ENCODE measurements around the gene SEMA3G.

Gene SEMA3G

DNA sequence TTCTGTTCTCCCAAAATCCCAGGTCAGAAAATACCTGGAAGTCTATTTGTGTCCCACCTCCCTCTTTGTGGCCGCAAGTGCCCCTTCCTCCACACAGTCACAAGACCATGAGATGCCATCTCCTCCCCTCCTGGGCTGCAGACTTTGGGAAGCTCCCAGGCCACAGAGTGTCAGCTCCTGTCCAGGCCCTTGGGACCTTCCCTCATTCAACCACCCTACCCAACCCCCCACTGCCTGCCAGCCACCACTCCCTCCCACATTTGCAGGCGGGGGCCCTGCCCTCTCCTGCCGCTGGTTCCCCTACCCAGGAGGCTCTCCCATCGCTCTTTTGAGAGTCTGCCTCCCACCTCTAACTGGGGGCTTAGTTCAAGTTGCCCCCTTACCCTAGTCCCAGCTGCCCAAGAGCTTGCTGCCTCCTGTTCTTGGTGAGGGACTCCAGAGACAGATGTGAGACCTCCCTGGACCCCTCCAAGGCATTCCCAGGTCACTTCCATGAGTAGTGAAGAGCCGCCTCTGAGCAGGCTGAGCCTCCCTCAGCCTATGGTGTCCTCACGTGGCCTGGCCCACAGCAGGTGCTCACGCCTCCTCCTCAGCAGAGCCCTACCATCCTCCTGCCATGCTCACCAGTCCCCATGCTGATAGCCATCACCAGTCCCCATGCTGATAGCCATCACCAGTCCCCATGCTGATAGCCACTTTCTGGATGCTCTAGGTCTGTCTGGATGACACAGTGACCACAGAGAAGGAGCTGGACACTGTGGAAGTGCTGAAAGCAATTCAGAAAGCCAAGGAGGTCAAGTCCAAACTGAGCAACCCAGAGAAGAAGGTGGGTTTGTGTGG, 34.4 kb upstream of the SEMA3G start:
- DNase-seq = no peak

DNA sequence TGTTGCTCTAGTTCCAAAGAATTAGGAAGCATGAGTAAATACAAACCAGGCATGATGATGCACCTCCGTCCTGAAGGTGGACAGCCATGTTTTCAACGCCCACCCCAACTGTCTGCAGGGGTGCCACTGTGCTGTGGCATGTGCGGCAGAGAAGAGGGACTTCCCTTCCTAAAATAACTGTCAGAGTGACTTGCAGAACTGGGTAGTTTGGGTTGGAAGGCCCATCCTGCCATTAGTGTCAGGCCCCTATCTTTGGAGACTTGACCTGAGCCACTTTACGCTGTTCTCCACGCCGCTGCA, 32.8 kb upstream of the SEMA3G start:
- no peak for DNase-seq

DNA sequence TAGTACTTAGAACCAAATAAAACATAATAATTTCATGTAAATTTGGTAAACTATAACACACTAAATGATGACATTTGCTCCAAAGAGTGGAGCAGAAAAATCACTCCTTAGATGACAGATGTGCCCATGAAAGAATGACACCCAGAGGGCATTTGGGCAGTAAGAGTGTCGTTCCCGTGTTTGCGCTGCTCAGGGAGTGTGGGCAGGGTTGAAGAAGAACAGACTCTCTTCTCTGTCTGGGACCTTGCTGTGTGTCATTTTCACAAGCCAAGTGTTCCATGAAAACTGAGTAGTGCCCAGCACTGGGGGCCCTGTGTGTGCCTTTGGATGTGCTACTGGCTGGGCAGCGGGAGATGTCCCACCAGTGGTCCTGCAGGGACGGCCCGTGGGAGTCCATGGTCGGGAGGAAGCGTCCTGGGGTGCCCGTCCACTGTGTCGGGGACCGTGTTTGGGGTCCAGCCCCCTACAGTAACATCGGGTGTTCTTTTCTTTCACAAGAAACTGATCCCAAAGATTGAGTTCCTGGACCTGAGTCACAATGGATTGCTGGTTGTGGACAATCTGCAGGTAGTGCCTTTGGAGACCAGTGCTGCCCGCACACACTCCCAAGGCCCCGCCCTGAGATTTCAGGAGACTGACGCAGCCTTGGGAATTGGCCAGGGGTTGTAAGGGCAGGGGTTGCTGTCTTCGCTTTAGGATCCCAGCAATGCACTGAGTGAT, 32.3 kb upstream of the SEMA3G start:
- no peak for DNase-seq

DNA sequence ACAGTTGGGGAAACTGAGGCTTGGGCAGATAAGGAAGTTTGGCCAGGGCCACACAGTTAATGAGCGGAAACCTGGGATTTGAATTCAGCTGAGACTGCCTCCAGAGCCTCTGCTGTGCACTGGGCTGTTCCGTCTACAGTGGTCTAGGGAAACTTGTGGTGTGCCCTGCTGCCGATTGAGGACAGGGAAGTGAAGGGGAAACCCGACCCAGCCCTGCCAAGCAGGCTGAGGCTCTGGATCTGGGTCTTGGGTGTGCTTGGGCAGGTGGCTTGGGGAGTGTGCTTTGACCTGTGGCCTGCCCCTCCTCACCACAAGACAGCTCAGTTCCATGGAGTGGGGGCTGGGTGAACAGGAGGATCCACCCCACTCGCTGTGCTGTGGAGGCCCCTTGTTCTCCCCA, 28.1 kb upstream of the SEMA3G start:
- DNase-seq = no peak

DNA sequence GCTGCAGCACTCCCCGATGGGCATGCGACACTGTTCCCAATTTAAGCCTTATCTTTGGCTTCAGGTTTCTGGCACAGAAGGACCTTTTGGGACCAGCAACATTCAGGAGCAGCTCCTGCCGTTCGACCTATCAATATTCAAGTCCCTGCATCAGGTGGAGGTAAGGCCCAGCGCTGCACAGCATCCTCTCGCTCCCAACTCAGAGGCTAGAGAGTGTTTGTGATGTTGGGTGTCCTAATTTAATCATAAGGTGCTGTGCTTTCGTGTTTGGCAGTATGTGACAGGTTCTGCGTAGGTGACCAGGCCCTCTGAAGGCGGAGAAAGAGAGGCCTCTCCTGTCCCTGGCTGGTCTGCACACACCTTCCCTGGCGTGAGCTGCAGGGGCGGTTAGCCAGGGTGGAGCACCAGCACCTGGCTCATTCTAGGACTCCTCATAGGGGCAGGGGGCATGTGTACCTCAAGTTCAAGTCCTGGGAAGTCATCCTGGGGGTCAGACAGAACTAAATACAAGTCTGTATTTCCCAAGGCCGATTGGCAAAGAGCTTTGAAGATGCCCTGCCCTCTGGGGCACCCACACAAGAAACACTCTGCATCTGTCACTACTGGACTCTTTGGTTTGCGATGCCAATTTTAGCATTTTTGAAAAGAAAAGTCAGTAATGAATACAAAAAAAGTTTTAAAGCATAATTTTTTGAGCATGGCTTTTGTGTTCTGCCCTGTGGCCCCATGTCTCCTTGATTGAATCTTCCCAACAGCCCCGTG, 27.5 kb upstream of the SEMA3G start:
- DNase-seq = no peak

DNA sequence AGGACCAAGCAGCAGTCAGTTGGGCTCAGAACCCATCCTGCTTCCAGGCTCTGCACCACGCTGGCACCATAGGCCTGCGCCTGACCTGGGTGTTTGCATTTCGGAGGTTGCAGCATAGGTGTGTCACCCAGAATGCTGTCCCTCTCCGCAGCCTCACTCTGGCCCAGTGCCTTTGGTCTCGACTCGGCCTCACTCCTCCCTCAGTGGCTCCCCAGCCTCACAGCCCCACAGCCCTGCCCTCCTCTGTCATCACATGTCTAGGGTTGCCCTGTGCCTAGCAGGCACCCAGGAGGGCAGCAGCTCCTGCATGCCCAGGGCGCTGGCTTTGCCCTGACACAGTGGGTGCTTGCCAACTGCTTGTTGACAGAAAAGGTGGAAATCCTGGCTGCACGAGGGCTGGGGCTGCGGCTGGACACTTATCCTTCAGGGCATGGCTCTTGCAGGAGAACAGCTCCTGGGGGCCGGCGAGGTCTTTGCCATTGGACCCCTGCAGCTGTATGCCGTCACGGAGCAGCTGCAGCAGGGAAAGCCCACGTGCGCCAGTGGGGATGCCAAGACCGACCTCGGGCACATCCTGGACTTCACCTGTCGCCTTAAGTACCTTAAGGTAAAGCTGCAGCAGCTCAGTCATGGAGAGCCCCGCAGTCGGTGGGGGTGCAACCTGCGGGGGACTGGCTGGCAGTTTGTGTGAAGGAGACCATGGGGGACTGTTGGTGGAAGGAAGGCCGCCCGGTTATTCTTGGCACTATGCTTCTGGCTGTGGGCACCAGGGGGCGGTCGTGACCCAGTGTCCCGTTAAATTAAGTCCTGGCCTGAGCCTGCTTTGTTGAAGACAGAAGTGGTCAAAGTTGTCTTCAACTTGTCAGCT, 26.7 kb upstream of the SEMA3G start:
- no peak for DNase-seq

DNA sequence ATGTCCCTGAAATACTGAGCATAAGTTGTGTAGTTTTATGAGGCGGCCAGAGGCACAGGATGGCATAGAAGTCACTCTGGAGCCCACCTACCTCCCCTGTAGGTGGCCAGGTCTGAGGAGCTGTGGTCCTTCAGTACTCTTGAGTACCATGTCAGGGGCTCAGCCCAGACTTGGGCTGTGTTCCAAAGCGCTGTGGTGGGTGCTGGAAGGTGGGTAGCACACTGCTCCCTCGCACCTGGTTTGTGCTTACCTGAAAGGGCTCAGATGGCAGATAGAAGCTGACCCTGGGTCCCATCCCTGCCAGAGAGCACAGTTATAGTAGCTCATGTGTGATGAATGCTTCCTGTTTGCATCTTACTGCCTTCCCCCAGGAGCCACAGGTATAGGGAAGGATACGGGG, 26.0 kb upstream of the SEMA3G start:
- DNase-seq = no peak

DNA sequence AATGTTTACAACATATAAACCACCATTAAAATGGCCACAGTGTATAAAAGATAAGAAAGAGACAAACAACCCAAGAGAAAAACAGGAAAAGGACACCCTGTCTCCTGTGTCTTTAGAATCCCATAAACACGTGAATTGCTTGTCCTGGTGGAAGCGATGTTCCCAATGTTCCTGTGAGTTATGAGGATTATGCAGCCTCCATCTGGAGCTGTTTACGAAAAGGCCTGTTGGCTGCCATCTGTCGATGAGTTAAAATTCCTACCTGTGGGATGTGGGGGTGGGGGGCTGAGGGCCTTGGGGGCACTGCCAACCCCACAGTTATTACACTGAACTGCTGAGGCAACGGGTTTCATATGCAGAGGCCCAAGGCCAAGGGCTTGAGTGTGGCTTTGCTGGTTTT, 24.1 kb upstream of the SEMA3G start:
- DNase-seq = no peak

DNA sequence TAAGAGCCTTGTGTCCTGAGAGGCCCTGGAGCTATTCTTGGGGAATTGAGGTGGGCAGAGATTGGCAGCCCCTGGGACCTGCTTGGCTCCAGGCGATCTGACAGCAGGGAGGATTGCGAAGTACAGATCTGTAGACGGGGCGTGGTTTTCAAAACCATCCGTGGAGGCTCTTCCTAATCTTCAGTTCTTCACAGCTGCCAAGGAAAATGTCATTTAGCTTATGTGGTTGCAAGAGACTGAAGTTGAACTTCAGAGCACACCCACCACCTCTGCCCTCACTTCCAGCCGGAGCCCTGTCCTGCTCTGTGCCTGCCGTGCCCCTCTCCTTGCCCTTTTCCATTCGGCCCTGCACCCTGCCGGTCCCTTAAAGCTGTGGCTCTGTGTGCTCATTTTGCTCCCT, 23.4 kb upstream of the SEMA3G start:
- no peak for DNase-seq

DNA sequence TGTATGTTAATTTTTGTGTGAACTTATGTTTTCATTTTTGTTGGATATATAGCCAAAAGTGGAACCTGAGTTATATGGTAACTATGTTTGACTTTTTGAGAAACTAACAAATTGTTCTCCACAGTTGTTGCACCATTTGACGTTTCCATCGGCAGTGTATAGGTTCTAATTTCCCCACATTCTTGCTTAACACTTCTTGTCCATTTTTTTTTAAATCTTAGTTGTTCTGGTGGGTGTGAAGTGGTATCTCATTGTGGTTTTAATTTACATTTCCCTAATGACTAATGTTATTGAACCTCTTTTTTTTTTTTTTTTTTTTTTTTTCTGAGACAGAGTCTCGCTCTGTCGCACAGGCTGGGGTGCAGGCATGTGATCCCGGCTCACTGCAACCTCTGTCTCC, 18.5 kb upstream of the SEMA3G start:
- no peak for DNase-seq

DNA sequence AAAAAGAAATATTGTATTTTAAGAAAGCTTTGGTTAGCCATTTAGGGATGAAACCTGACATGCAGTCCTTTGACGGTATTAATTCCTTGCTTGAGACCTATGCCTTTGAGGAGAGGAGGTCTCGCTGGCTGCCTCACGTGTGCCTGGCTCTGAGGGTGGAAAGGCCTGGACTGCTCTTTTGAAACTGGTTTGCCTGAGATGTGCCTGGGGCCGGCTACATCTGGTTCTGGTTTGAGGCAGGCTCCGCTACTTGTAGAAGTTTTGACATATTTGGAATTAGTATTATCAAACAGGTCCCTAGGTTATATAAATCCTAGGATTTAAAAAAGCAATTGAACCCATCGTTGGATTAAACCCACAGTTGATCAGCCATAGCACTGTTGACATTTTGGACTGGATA, 17.0 kb upstream of the SEMA3G start:
- DNase-seq = no peak

DNA sequence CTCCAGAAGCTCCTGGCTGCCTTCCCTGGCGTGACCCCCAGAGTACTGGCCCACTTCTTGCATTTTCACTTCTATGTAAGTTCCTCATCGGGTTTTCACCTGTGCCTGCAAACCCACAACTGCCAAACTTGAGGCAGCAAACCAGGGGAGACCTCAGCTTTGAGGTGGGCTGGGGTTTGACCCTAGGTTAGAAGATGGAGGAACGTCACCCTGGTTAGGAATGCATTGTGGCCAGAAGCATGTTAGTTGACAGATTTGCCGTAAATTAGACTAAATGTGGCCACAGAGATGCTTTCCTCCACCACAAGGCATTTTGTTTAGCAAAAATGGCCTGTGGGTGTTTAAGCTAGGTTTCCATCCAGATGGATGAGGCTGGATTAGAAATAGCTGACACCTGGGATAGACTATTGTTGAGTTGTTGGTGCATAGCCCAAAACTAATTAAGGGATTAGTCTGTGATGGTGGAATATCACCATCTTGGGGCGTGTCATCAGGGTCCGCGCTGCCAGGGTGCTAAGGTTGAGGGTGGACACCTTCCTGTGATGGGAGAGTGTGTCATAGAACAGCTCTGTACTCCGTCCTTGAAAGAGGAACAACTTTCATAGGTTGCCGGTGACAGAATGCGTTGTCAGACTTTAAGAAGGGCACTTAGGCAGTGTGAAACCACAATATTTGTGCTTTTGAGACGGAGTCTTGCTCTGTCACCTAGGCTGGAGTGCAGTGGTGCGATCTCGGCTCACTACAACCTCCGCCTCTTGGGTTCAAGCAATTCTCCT, 14.1 kb upstream of the SEMA3G start:
- DNase-seq = no peak

DNA sequence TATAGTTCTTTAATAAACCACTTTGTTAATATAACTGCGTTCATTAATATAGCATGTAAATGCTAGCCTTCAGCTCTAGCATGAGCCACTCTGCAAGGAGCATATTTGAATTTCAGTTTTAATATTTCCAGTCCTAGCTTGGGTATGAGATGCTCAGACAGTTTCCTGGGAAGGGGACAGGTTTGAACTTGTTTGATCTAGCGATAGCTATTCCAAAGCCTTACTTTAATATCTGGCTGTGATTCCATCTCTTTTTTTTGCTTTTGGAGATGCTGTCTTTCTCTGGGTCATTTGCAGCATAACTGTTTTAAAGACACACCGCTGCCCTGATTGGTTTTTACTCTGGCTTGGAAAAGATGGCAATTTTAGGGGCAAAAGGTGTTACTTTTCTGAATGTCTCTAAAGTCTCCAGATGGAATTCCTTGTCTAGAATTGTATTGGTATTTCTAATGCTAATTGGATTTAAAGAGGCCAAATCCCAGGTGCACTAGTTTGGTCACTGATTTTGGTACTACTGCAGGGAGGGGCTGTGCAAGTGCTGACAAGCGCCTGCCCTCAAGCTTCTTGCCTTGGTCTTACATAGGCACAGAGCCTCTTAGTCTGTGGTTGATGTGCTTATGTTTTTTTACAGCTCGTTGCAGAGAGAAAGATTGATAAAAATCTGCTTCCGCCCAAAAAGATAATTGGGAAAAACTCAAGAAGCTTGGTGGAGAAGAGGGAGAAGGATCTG, 13.3 kb upstream of the SEMA3G start:
- DNase-seq = no peak

DNA sequence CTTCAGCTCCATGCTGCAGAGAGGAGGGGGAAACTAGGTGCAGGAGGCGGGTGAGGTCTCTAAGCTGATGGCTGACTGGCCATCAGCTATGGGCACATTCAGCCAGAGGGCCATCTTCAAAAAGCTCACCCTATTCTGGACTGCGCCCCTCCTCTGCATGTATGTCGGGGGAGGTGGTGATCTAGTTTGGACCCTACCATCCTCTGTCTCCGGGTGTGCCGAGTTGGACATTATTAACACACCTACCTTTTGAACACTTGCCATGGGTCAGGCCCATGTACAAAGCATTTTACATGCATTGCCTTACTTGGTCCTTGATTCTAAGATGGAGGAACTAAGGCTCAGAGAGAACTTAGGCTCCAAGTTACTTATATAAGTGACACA, 11.9 kb upstream of the SEMA3G start:
- DNase-seq = no peak

DNA sequence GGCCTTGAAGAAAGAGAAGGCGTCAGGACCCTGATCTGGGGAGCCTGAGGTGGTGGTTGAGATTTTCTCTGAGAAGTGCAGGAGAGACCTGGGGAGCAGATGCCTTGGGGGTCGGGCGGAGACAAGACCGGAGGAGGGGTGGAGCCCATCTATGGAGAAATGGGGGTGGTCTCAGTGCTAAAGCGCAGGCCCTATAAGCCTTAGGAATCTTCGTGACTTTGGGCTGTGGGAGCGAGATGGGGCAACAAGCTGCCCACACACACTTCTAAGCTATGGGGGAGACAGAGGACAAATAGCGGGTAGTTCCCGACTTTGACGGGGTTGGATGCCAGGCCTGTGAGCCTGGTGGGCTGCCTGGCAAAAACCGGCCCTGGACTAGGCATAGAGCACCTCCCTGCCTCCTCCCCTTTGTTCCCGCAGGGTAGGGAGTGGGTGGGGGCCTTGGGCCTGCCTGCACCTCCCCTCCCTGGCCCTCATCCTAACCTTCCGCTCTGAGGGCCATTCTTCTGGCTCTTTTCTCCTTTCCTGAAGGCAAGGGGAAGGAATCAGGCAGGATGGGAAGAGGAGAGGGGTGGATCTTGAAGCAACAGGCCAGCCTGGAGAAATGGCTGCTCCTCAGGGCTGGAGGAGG, 11.4 kb upstream of the SEMA3G start:
- no peak for DNase-seq

DNA sequence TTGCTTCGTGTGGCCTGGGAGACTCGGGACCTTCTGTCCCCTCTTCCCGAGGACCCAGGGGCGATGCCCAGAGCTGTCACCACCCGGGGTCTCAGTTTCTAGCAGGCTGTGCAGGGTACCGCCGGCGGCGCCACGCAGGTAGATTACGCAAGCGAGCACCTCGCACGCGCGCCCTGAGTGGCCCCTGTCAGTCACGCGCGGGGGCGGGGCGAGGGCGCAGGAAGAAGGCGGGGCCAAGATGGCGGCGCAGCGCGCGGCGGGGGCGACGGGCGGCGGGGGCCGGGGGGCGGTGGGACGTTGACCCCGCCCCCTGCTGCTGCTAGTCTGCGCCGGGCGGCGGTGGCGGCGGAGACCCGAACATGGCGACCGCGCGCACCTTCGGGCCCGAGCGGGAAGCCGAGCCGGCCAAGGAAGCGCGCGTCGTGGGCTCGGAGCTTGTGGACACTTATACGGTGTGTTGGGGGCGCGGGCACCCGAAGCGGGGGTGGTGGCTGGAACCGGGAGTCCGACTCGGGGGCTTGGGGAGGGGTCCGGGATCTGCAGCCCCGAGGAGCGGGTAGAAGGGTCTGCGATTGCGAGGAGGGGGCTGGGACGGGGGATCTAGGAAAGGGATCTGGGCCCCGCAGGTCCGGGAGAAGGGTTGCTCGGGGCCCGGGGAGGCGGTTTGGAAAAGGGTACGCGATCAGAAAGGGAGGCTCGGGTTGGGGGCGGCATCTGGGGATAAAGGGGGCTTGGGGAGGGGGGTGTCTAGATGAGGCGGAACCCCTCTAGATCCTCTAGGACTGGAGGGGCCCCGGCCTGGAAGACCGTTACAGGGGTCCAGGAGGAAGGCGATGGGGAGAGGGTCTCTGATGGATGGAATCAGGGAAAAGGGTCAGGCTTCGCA, 10.6 kb upstream of the SEMA3G start, which contains the start of gene NISCH:
Gene NISCH, plus strand, starts transcription at position 322 of the 886 bp plus-strand sequence. Its CDS starts 38 bp downstream, at position 360.
- DNase-seq = no peak

DNA sequence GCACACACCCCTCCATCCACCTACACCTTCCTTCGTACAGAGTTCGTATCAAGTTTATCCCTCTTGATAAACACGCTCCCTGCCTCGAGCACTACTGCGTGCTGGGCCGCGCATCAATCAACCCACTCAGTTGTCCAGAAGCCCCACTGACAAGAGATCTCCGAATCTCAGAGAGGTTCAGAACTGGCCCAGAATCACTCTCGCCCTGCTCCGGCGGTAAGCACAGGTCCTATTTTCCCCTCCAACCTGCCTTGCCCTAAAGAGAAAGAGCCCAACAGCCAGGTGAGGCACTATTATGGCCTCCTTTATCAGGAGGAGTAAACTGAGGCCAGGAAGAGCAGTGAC, 10.0 kb upstream of the SEMA3G start:
- no peak for DNase-seq

DNA sequence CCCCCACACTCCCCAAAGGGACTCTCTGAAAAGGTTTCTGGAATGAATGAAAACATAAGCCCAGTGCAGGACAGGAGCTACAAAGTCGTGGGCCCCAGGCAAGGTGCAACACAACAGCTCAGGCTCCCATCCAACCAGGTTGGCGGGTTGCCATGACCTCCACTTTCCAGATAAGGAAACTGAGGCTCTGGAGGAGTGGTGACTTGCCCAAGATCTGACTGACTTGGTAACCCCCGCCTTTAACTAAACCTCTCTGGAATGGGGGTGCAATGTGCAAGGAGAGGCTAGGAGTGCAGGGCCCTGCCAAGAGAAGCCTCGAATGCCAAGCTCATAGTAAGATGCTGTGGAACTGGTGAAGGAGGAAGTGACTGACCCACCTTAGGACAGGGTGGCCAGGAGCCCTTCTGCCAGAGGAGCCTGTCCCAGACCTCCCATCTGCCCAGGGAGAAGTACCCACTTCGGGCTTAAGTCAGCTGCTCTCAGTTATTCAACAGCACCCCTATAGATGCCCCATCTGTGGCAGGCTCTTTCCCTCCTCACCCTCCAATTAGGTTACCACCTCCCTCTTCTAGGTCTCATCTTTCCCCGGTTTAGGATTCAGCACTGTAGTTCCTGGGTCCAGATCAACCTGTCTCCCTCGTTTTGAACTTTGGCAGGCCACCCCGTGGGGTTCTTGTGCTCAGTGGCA, 9.5 kb upstream of the SEMA3G start:
- DNase-seq = no peak
